LNCAP (cell line): ENCODE measurements around the gene WNT4.

Source experiments
- TF ChIP-seq, protein P1 (sequence below): fragments of 450-650 bp; IDR thresholded peaks from 2 replicates; pipeline ENCODE4 v1.5.1; 2017; ENCODE audit warnings: mild to moderate bottlenecking

Gene WNT4

DNA sequence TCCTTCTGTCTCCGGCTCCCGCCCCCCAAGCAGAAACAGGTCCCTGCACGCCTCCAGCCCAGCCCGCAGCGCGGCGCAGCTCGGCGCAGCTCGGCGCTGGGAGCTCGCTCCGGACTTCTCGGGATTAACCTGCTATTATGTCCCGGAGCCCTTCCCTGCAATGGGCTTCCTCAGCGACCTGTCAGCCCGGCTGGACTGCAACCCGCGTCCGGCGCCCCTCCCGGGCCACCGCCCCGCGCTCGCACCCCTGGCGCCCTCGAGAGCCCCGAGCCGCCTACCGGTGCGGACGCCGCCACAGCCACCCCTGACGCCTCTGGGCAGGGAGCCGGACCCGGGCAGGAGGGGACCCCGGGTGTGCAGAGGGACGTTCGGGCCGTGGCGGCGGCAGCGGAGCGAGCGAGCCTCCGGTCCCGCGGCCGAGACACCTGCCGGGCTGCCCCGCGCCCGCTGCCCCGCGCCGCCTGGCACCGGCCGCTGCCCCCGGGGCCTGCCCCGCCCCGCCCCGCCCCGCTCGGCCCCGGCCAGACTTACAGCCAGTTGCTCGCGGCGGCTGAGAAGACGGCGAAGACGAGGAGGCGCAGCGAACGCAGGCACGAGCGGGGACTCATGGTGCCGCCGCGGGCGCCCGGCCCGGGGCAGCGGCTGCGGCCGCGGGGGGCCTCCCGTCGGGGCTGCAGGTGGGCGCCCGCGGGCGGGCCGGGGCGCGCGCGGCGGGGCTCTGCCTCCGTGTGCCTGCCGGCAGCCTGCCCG lies 407 bp downstream of the WNT4 start:
- TF ChIP-seq, protein P1, sequence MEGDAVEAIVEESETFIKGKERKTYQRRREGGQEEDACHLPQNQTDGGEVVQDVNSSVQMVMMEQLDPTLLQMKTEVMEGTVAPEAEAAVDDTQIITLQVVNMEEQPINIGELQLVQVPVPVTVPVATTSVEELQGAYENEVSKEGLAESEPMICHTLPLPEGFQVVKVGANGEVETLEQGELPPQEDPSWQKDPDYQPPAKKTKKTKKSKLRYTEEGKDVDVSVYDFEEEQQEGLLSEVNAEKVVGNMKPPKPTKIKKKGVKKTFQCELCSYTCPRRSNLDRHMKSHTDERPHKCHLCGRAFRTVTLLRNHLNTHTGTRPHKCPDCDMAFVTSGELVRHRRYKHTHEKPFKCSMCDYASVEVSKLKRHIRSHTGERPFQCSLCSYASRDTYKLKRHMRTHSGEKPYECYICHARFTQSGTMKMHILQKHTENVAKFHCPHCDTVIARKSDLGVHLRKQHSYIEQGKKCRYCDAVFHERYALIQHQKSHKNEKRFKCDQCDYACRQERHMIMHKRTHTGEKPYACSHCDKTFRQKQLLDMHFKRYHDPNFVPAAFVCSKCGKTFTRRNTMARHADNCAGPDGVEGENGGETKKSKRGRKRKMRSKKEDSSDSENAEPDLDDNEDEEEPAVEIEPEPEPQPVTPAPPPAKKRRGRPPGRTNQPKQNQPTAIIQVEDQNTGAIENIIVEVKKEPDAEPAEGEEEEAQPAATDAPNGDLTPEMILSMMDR = no peak

DNA sequence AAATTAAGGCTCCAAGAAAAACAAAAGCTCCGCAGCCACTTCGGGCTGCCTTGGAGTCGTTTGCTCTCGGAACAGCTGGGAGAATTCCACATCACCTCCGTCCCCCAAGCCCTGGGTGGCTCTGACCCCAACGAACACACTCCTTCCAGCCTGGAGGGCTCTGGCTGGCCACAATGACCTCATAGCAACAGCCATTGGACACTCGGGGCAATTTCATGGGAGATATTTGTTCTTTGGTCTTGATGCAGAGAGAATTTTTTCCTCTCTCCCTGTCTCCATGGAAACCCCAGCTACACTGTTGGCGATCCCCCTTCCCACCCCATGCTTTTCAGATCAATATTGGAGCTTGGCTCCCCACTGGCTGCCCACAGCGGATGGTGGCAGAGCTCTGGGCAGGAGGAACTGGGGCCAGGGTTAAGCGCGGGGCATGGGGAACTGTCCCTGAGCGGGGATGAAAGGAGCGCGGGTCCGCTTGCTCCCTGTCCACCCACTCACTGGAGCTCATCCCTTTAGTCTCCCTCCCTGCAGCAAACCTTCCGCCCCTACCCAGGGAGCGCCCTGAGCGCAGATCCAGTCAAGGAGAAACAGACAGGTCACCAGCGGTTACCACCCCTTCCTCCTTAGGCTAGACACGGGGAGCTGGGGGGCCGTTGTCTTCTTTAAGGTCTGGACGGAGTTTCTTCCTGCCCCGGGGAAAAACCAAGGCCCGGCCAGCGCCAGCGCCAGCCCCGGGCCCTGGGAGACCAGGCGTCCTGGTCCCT lies 1.2 kb downstream of the WNT4 start:
- TF ChIP-seq, protein P1 = no peak

DNA sequence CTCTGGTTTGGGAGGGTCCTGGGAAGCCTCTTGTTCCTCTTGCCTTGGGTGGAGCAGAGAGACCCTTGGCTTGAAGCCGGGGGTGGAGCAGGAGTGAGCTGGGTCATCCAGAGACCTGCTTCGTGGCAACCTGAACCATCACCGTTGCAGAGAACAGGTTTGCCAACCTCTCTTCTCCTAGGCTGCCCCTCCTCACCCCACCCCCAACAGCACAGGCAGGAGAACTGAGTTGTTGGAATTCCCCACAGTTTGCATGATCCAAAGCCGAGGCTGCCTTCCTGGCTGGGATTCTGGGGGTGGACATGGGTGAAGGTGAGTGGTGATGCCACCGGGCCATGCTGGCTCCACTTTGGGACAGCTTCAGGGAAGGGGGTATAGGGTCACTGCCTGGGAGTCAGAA lies 2.2 kb downstream of the WNT4 start:
- TF ChIP-seq, protein P1 = no peak

DNA sequence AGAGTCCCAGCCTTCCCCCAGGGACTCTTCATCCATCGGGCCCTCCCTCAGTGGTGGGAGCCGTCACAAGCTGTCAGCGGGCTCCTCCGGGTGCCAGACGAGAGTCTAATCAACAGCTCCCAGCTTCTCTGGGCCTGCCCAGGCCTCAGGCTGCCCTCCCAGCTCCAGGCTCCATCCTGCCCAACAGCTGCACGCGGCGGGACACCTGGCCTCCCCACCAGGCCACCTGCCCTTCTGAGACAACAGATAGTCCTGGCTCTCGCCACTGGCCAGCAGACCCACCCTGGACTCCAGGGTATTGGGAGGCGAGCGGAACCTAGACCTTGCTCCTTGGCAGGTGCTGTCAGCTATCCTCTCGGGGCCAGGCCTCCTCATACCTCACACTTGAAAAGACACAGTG lies 3.1 kb downstream of the WNT4 start:
- TF ChIP-seq, protein P1 = no peak

DNA sequence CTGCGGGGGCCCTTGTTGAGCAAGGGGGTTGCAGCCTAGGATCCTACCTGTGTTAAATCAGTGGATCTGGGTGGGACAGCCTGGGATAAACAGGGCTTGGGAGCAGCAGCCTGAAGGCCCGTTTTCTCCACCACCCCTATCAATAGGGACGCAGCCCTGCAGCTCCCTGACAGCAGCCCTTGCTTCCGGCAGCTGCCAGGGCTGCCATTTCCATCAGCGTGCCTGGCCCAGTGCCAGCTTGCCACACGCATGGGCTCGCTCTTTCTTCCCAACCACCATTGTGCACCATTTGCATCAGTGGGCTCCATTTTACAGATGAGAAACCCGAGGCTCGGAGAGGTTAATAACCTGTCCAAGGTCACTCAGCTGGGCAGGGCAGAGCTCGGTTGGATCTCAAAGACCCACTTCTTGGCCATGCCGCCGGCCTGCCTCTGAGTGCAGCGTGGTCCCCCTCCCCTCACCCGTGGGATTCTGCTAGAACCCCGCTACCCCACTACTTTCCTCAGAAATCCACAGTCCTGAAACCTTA lies 3.8 kb downstream of the WNT4 start:
- TF ChIP-seq, protein P1 = no peak

DNA sequence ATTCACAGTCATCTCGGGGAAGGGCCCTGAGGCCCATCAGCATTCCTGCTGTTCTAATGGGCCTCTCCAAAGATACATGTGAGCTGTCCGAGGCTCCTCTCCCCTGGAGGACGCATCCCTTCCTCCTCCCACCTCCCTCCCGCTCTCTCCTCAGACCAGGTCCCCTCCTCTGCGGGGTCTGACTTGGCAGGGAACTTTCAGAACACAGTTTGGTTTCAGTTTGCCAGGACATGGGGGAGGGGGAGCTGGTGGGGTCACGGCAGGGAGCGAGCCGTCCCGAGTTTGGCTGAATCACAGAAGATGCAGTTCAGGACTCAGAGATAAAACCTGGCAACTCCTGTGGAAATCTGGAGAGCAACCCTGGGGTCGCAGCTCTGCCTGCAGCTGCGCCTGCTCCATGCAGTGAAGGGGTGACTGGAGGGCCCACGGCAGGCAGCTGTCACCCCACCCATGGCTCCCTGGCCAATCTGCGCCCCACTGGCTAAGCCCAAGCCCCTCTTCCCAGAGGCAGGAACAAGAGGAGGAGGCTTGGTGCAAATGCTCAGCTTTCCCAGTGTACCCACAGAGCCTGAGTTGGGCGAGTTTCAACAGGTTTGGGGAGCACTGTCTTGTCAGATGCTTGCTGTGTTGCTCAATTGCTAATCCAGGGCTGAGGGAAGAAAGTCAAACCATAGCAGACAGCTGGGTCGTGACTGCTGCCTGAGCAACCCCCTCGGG lies 5.7 kb downstream of the WNT4 start:
- TF ChIP-seq, protein P1 = no peak

DNA sequence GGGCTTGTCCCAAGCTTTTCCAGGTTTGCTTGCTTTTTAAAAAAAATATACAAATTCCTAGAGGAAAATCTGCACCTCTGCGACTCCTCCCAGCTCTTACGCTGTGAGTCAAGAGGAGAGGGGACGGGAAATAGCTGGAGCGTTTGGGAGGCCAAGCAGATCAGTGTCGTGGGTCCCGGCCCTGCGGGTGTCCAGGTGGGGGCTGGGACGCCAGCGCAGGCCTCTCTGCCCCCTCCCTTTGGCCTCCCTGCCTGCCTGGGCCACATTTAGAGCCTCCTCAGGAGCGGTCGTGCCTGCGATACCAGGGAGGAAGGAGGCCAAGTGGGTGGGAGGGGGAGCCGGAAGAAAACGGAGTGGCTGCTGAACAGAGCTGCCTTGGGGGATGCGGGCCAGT lies 9.0 kb downstream of the WNT4 start:
- TF ChIP-seq, protein P1 = no peak
